SK-N-SH (cell line): ENCODE data around the gene MRPS2. TPM values are rescaled to one million over a fixed set of nuclear protein-coding genes. Genes with fewer than 3 reads are reported as not detected.

Experiments used
- CTCF ChIA-PET: fragments of 300-600, 350-600 bp; formaldehyde crosslinking; extraction: SDS; loops from one replicate; lab custom pipeline; 2021; lab: Yijun Ruan, JAX
- POLR2A ChIA-PET: fragments of 350-600 bp; sonication (Branson Sonifier 250); formaldehyde crosslinking; extraction: SDS; loops from one replicate; lab custom pipeline; 2020; ENCODE audit warnings: antibody characterized with exemption, inconsistent platforms; lab: Yijun Ruan, JAX
- DNase-seq: peaks from one replicate; pipeline ENCODE4 v3.0.0; 2012
- H2AFZ ChIP-seq: fragments of 200-600 bp; sonication (generic); 2 replicates; pipeline ENCODE4 v1.8.1; 2016; ENCODE audit warnings: antibody characterized with exemption, mild to moderate bottlenecking, low read depth
- H3F3A ChIP-seq: fragments of 200-600 bp; sonication (generic); replicated peaks from 2 replicates; pipeline ENCODE3; 2016; ENCODE audit warnings: antibody characterized with exemption, mild to moderate bottlenecking; ENCODE audit not compliant: insufficient read depth
- H3K27ac ChIP-seq, 2 experiments: fragments of 200-500 bp in 1 of 2; fragments of 200-600 bp in 1 of 2; sonication (Bioruptor generic) in 1 of 2; sonication (generic), shearing (Covaris generic) in 1 of 2; 2 replicates each; pipeline versions ENCODE4 v1.5.1 to v1.6.1; 2014 to 2016; ENCODE audit warnings: low read depth in 2 of 2, inconsistent platforms in 1 of 2, low read length in 1 of 2, mild to moderate bottlenecking in 1 of 2, mixed read lengths in 1 of 2
- H3K27me3 ChIP-seq: fragments of 200-600 bp; sonication (generic), shearing (Covaris generic); 2 replicates; pipeline ENCODE4 v1.6.1; 2016; ENCODE audit warnings: mixed run types; ENCODE audit not compliant: insufficient read depth
- H3K36me3 ChIP-seq, 2 experiments: fragments of 200-500 bp in 1 of 2; fragments of 200-600 bp in 1 of 2; sonication (Bioruptor generic) in 1 of 2; sonication (generic) in 1 of 2; replicated peaks in 1 of 2; 2 replicates each; pipeline versions ENCODE3 to v1.5.1; 2014 to 2016; ENCODE audit warnings: low read length in 1 of 2, mild to moderate bottlenecking in 1 of 2; ENCODE audit not compliant: insufficient read depth in 2 of 2, control insufficient read depth in 1 of 2
- H3K4me1 ChIP-seq, 2 experiments: fragments of 200-500 bp in 1 of 2; fragments of 200-600 bp in 1 of 2; sonication (Bioruptor generic) in 1 of 2; sonication (generic), shearing (Covaris generic) in 1 of 2; 2 replicates each; pipeline versions ENCODE4 v1.5.1 to v1.6.1; 2014 to 2016; ENCODE audit warnings: low read depth in 1 of 2, low read length in 1 of 2, mixed run types in 1 of 2; ENCODE audit not compliant: insufficient read depth in 2 of 2, control insufficient read depth in 1 of 2
- H3K4me2 ChIP-seq: fragments of 200-600 bp; sonication (generic), shearing (Covaris generic); 2 replicates; pipeline ENCODE4 v1.6.1; 2017; ENCODE audit warnings: mixed run types
- H3K4me3 ChIP-seq, 2 experiments: fragments of 200-500 bp in 1 of 2; fragments of 200-600 bp in 1 of 2; sonication (Bioruptor generic) in 1 of 2; sonication (generic), shearing (Covaris generic) in 1 of 2; 2 replicates each; pipeline versions ENCODE4 v1.5.1 to v1.8.1; 2014 to 2016; ENCODE audit warnings: low read depth in 2 of 2, inconsistent platforms in 1 of 2, low read length in 1 of 2, mild to moderate bottlenecking in 1 of 2, mixed read lengths in 1 of 2, moderate library complexity in 1 of 2
- H3K79me2 ChIP-seq: fragments of 200-600 bp; sonication (generic); 2 replicates; pipeline ENCODE4 v1.8.1; 2017; ENCODE audit warnings: mild to moderate bottlenecking; ENCODE audit not compliant: insufficient read depth
- H3K9ac ChIP-seq: fragments of 200-600 bp; sonication (generic); 2 replicates; pipeline ENCODE4 v1.6.1; 2017; ENCODE audit warnings: mixed run types
- H3K9me2 ChIP-seq: fragments of 200-600 bp; sonication (generic); 2 replicates; pipeline ENCODE4 v1.6.1; 2017; ENCODE audit warnings: mixed run types
- H3K9me3 ChIP-seq: fragments of 200-600 bp; sonication (generic); 2 replicates; pipeline ENCODE4 v1.6.1; 2017; ENCODE audit warnings: mixed run types, mild to moderate bottlenecking, moderate library complexity
- H4K20me1 ChIP-seq: fragments of 200-600 bp; sonication (generic); 2 replicates; pipeline ENCODE4 v1.6.1; 2017; ENCODE audit warnings: mild to moderate bottlenecking, mixed run types; ENCODE audit not compliant: insufficient read depth
- CTCF ChIP-seq: fragments of 200-600 bp; sonication (generic); IDR thresholded peaks from 2 replicates; pipeline ENCODE4 v1.6.1; 2017; ENCODE audit warnings: antibody characterized with exemption, mild to moderate bottlenecking, moderate library complexity
- ELF1 ChIP-seq: IDR thresholded peaks from 2 replicates; pipeline ENCODE4 v1.4.0; 2012
- FOSL2 ChIP-seq: IDR thresholded peaks from 2 replicates; pipeline ENCODE4 v1.4.0; 2012; ENCODE audit warnings: low read depth, mild to moderate bottlenecking, moderate library complexity, borderline replicate concordance
- FOXJ3 ChIP-seq: sonication (generic); formaldehyde crosslinking; IDR thresholded peaks from 2 replicates; pipeline ENCODE4 v1.5.1; 2020; ENCODE audit warnings: mild to moderate bottlenecking, missing genetic modification reagents
- FOXM1 ChIP-seq: IDR thresholded peaks from 2 replicates; pipeline ENCODE4 v1.4.0; 2012; ENCODE audit warnings: low read depth, mild to moderate bottlenecking
- JUND ChIP-seq: IDR thresholded peaks from 2 replicates; pipeline ENCODE4 v1.4.0; 2012
- MAX ChIP-seq: IDR thresholded peaks from 2 replicates; pipeline ENCODE4 v1.4.0; 2012; ENCODE audit warnings: low read depth
- NRF1 ChIP-seq: IDR thresholded peaks from 2 replicates; pipeline ENCODE4 v1.6.1; 2012; ENCODE audit warnings: low read depth, mild to moderate bottlenecking, low read length
- PBX3 ChIP-seq: IDR thresholded peaks from 2 replicates; pipeline ENCODE4; 2012
- RCOR1 ChIP-seq: fragments of 150-350 bp; IDR thresholded peaks from 2 replicates; pipeline ENCODE4 v1.6.1; 2017; ENCODE audit warnings: antibody characterized with exemption, low read length
- REST ChIP-seq: IDR thresholded peaks from 2 replicates; pipeline ENCODE4 v1.6.1; 2012; ENCODE audit warnings: mild to moderate bottlenecking, low read depth, low read length, moderate library complexity
- SIN3A ChIP-seq: IDR thresholded peaks from 2 replicates; pipeline ENCODE4 v1.6.1; 2012; ENCODE audit warnings: low read depth, mild to moderate bottlenecking, low read length, moderate library complexity, borderline replicate concordance
- TEAD4 ChIP-seq: IDR thresholded peaks from 2 replicates; pipeline ENCODE4 v1.4.0; 2012; ENCODE audit warnings: mild to moderate bottlenecking, borderline replicate concordance; ENCODE audit not compliant: insufficient read depth
- YY1 ChIP-seq: IDR thresholded peaks from 2 replicates; pipeline ENCODE4 v1.4.0; 2012; ENCODE audit warnings: low read depth, mild to moderate bottlenecking
- ZBTB33 ChIP-seq: IDR thresholded peaks from 2 replicates; pipeline ENCODE4 v1.4.0; 2012; ENCODE audit warnings: low read depth, borderline replicate concordance
- WGBS: methylation state at CpG from one replicate; pipeline ENCODE4 v1.1.6; 2017; ENCODE audit warnings: low lambda C conversion rate; 5-methylcytosine and 5-hydroxymethylcytosine counted together
- polyA plus RNA-seq, 3 experiments: library from polyadenylated mRNA; depleted of rRNA; stranded (reverse); fragments of >200 nt; gene quantifications; 2 replicates each; pipeline ENCODE4 v1.2.3, GENCODE V29; 2012

Gene MRPS2
- polyA plus RNA-seq, 1 of the 3 experiments (the other 2 are of a cell fraction): 113 TPM

GRCh38 chr9:135500071-135500524 is 384 bp upstream of the MRPS2 start:
- H3K9ac ChIP-seq: peak overlapping the region; percentile 91
- H3K4me3 ChIP-seq: peak overlapping the region; percentile 95 to 96
- peaks cover 3 to 31% of the 10 kb centered on the region in 2 experiments for H3K36me3 ChIP-seq
- WGBS: 0% methylated on average over 6 of the region's 29 CpGs
- no peak for DNase-seq
- H2AFZ ChIP-seq: peak overlapping the region; percentile 98; the same call in 1 of the 2 replicates
- H3K4me1 ChIP-seq: peaks cover 6 to 19% of the 10 kb centered on the region in 2 experiments; a peak in 3 of 4 replicates
- peaks cover 17% of the 10 kb centered on the region for H4K20me1 ChIP-seq
- H3F3A ChIP-seq: no peaks in the 10 kb centered on the region
- TF ChIP-seq NRF1 (0 out of 2 replicates have a peak, but pooled peaks have one; percentile 10), MAX (0 out of 2 replicates have a peak, but pooled peaks have one; percentile 4), FOSL2 (no peak)
- no peaks in the 10 kb centered on the region for H3K9me2 ChIP-seq
- H3K9me3 ChIP-seq: no peaks in the 10 kb centered on the region
- peak overlapping the region; percentile 60 to 69; a peak in 2 of 4 replicates for H3K27ac ChIP-seq
- H3K79me2 ChIP-seq: peaks cover 19% of the 10 kb centered on the region
- no peaks in the 10 kb centered on the region for H3K27me3 ChIP-seq
- ChIA-PET POLR2A (interaction anchor here (2.0 kb wide), 1 partner anchor 20 kb away, joined by 9 read pairs; no protein-coding TSS in a partner anchor), CTCF (interaction anchor here (0.7 to 3.9 kb wide), 8 partner anchors 10 to 91 kb away, joined by 3 to 23 read pairs (median 5); no protein-coding TSS in a partner anchor)
- H3K4me2 ChIP-seq: peak overlapping the region; percentile 100

GRCh38 chr9:135501261-135502167 is 1.0 kb downstream of the MRPS2 start:
- POLR2A ChIA-PET: no interaction called here
- Histone ChIP-seq H3K9me3 (no peaks in the 10 kb centered on the region), H3K4me1 (peaks cover 6 to 19% of the 10 kb centered on the region in 2 experiments; a peak in 3 of 4 replicates), H3F3A (no peaks in the 10 kb centered on the region), H3K4me3 (peak overlapping the region; percentile 95 to 96), H3K4me2 (peak overlapping the region; percentile 100), H3K27ac (peak overlapping the region in 1 of 2 experiments; percentile 76; a peak in 2 of 4 replicates), H3K27me3 (no peaks in the 10 kb centered on the region), H4K20me1 (peaks cover 22% of the 10 kb centered on the region), H3K9me2 (no peaks in the 10 kb centered on the region), H3K36me3 (peaks cover 3 to 33% of the 10 kb centered on the region in 2 experiments), H2AFZ (no peak overlapping the region), H3K9ac (peak overlapping the region; percentile 91), H3K79me2 (peaks cover 19% of the 10 kb centered on the region)
- CTCF ChIA-PET: interaction anchor here (1.1 kb wide), 1 partner anchor 13 kb away, joined by 3 read pairs; no protein-coding TSS in a partner anchor
- peak; percentile 90 for DNase-seq
- 59% methylated on average over 15 of the region's 38 CpGs for WGBS
- TF ChIP-seq REST (no peak), SIN3A (no peak), NRF1 (no peak), ZBTB33 (no peak), FOXM1 (no peak), JUND (no peak), TEAD4 (no peak), ELF1 (no peak), FOXJ3 (CRISPR knock-in tag) (no peak), PBX3 (no peak), YY1 (no peak), RCOR1 (no peak), CTCF (no peak)
